Trophoblast cell (in vitro differentiated cells and primary cell): ENCODE measurements around the gene CASQ2.

Experiments
- DNase-seq, 2 donors: peaks; one replicate each; pipeline ENCODE4 v3.0.0-alpha.2; 2016
- H2AFZ ChIP-seq: 2 replicates; pipeline ENCODE4 v1.6.1; 2013; ENCODE audit warnings: low read length, moderate library complexity, mild to moderate bottlenecking; ENCODE audit not compliant: insufficient read depth, poor library complexity
- H2AK5ac ChIP-seq: 2 replicates; pipeline ENCODE4 v1.6.1; 2013; ENCODE audit warnings: mild to moderate bottlenecking, low read length
- H2BK120ac ChIP-seq: 2 replicates; pipeline ENCODE4 v1.6.1; 2013; ENCODE audit warnings: low read length, mild to moderate bottlenecking, moderate library complexity; ENCODE audit not compliant: insufficient read depth, poor library complexity
- H2BK12ac ChIP-seq: 2 replicates; pipeline ENCODE4 v1.6.1; 2013; ENCODE audit warnings: mild to moderate bottlenecking, low read length, moderate library complexity
- H2BK5ac ChIP-seq: 2 replicates; pipeline ENCODE4 v1.6.1; 2013; ENCODE audit warnings: low read length, low read depth, moderate library complexity, mild to moderate bottlenecking; ENCODE audit not compliant: poor library complexity
- H3K14ac ChIP-seq: 2 replicates; pipeline ENCODE4 v1.6.1; 2013; ENCODE audit warnings: mild to moderate bottlenecking, low read length
- H3K18ac ChIP-seq: 2 replicates; pipeline ENCODE4 v1.6.1; 2013; ENCODE audit warnings: mild to moderate bottlenecking, low read length
- H3K23ac ChIP-seq: 2 replicates; pipeline ENCODE4 v1.6.1; 2013; ENCODE audit warnings: low read length
- H3K27ac ChIP-seq: 2 replicates; pipeline ENCODE4 v1.5.1; 2013; ENCODE audit warnings: low read depth, mild to moderate bottlenecking, inconsistent platforms, low read length, moderate library complexity
- H3K27me3 ChIP-seq: 2 replicates; pipeline ENCODE4 v1.6.1; 2013; ENCODE audit warnings: inconsistent platforms, mild to moderate bottlenecking, low read length, moderate library complexity; ENCODE audit not compliant: insufficient read depth
- H3K36me3 ChIP-seq, 2 experiments: 1 replicate in 1 of 2; 2 replicates in 1 of 2; pipeline ENCODE4 v1.6.1; 2013; ENCODE audit warnings: low read length in 2 of 2, mild to moderate bottlenecking in 2 of 2, moderate library complexity in 1 of 2; ENCODE audit not compliant: insufficient read depth in 2 of 2, control insufficient read depth in 1 of 2
- H3K4ac ChIP-seq: 2 replicates; pipeline ENCODE4 v1.6.1; 2013; ENCODE audit warnings: low read depth, mild to moderate bottlenecking, low read length, moderate library complexity
- H3K4me1 ChIP-seq, 2 experiments: 1 replicate in 1 of 2; 2 replicates in 1 of 2; pipeline ENCODE4 v1.6.1; 2013; ENCODE audit warnings: low read length in 2 of 2, mild to moderate bottlenecking in 2 of 2, moderate library complexity in 1 of 2; ENCODE audit not compliant: insufficient read depth in 2 of 2, control insufficient read depth in 1 of 2
- H3K4me2 ChIP-seq: 2 replicates; pipeline ENCODE4 v1.6.1; 2013; ENCODE audit warnings: inconsistent platforms, mild to moderate bottlenecking, low read length, moderate library complexity
- H3K4me3 ChIP-seq: 2 replicates; pipeline ENCODE4 v1.5.1; 2013; ENCODE audit warnings: mild to moderate bottlenecking, low read depth, low read length, inconsistent platforms
- H3K79me1 ChIP-seq: one replicate; pipeline ENCODE4 v1.6.1; 2013; ENCODE audit warnings: low read length
- H3K79me2 ChIP-seq: 2 replicates; pipeline ENCODE4 v1.6.1; 2013; ENCODE audit warnings: low read length, mild to moderate bottlenecking; ENCODE audit not compliant: control insufficient read depth, insufficient read depth, poor library complexity
- H3K9ac ChIP-seq: 2 replicates; pipeline ENCODE4 v1.6.1; 2013; ENCODE audit warnings: mild to moderate bottlenecking, low read length
- H3K9me3 ChIP-seq: 2 replicates; pipeline ENCODE4 v1.6.1; 2013; ENCODE audit warnings: low read depth, mild to moderate bottlenecking, control low read depth, inconsistent platforms, low read length; ENCODE audit not compliant: insufficient read depth
- H4K12ac ChIP-seq: 2 replicates; pipeline ENCODE4 v1.6.1; 2013; ENCODE audit warnings: low read depth, mild to moderate bottlenecking, low read length, moderate library complexity
- H4K8ac ChIP-seq: 2 replicates; pipeline ENCODE4 v1.6.1; 2013; ENCODE audit warnings: low read depth, mild to moderate bottlenecking, low read length, moderate library complexity
- H4K91ac ChIP-seq: one replicate; pipeline ENCODE4 v1.6.1; 2013; ENCODE audit warnings: low read depth, mild to moderate bottlenecking, low read length, moderate library complexity
- WGBS: extraction: QIAGEN DNeasy Blood & Tissue Kit; methylation state at CpG from one replicate; pipeline ENCODE4 v1.1.7; 2013; ENCODE audit warnings: missing lambda C conversion rate; ENCODE audit not compliant: insufficient read length, insufficient coverage; ENCODE audit errors: extremely low coverage; 5-methylcytosine and 5-hydroxymethylcytosine counted together

CASQ2 gene

DNA sequence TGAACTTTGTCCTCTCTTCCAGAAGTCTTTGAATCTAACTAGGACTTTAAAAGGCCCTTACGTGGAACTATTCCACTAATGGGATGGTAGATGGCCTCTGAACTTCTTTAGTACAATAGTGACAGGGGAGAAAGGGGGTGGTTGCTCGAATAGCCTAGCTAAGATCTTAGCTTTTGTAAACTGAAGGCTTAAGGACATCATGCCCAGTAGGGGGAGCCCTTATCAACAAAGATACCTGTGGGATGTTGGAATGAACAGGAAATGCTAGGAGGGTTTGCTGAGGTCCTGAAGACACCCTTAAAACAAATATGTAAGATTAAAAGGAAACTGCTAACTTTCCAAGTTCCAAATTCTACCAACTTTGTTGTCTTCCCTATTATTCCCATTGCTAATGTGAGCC, 39.2 kb upstream of the CASQ2 start:
- WGBS = no CpG with 5 or more reads among the region's 2 CpGs
- H2BK5ac ChIP-seq = no peak overlapping the region
- H2BK12ac ChIP-seq = no peak overlapping the region

DNA sequence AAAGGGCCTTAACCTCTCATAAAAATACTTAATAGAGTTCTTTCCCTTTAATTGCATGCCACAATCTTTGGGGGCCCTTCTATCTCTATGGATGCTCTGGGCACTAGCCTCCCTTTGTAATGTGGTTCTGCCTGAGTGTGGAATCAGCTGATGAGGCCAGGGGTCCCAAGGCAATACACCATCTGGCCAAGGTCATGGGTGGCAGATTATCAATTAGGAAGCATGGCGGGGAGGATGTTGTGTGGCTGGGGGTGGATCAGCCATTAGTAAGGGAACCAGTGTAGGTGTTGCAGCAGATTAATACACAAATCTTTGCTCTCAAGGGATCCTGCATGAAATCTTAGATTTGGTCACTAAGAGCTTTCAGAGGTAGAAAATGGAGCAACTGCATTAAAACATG, 37.1 kb upstream of the CASQ2 start:
- Histone ChIP-seq H2AK5ac (no peak overlapping the region), H2BK5ac (no peak overlapping the region), H4K12ac (no peak overlapping the region), H3K27ac (no peak overlapping the region), H3K27me3 (no peaks in the 10 kb centered on the region), H3K4ac (no peak overlapping the region), H3K79me2 (no peaks in the 10 kb centered on the region), H3K36me3 (no peaks in the 10 kb centered on the region), H3K4me3 (no peak overlapping the region), H3K23ac (no peak overlapping the region), H4K91ac (no peak overlapping the region), H2BK12ac (no peak overlapping the region), H3K9ac (no peak overlapping the region), H3K4me2 (no peak overlapping the region), H4K8ac (no peak overlapping the region), H3K79me1 (no peaks in the 10 kb centered on the region), H2BK120ac (no peak overlapping the region), H3K18ac (no peak overlapping the region), H3K14ac (no peak overlapping the region), H3K4me1 (peaks cover 0 to 1% of the 10 kb centered on the region in 2 experiments), H3K9me3 (no peaks in the 10 kb centered on the region), H2AFZ (no peak overlapping the region)
- no CpG with 5 or more reads among the region's 1 CpG for WGBS
- DNase-seq = no peak

More for the DNA sequence above, 39.2 kb upstream of the CASQ2 start:
- Histone ChIP-seq H2AFZ (no peak overlapping the region), H3K9me3 (no peaks in the 10 kb centered on the region), H3K4me1 (peaks cover 0 to 5% of the 10 kb centered on the region in 2 experiments), H3K27ac (no peak overlapping the region), H3K4ac (no peak overlapping the region), H3K36me3 (no peaks in the 10 kb centered on the region), H3K9ac (no peak overlapping the region), H2BK120ac (no peak overlapping the region), H3K79me2 (no peaks in the 10 kb centered on the region), H2AK5ac (no peak overlapping the region), H3K18ac (no peak overlapping the region), H4K12ac (no peak overlapping the region), H3K23ac (no peak overlapping the region), H4K91ac (no peak overlapping the region), H3K4me2 (no peak overlapping the region), H3K27me3 (no peaks in the 10 kb centered on the region), H3K14ac (no peak overlapping the region), H3K4me3 (no peak overlapping the region), H4K8ac (no peak overlapping the region), H3K79me1 (no peaks in the 10 kb centered on the region)
- peak; percentile 57 to 86 for DNase-seq

DNA sequence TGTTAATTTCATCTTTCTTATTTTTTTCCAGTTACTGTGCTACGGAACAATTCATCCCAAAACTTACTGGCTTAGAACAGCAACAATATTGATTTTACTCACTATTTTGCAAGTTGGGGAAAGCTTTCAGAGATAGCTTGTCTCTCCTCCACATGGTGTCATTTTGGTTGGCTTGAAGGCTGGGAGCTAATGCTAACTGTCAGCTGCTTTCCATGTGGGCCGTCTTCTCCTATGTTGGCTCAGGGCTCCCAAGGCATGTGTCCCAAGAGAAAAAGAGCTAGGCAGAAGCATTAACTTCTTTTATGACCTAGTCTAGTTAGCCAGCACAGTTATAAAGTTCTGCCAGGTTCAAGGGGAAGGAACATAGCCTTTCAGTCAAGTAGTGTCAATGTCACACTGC, 33.9 kb upstream of the CASQ2 start:
- H3K27ac ChIP-seq = no peak overlapping the region
- no peak overlapping the region for H2BK12ac ChIP-seq
- H3K79me1 ChIP-seq = no peaks in the 10 kb centered on the region
- H4K12ac ChIP-seq = no peak overlapping the region
- no peak overlapping the region for H2AK5ac ChIP-seq
- no peak overlapping the region for H3K14ac ChIP-seq
- H2BK5ac ChIP-seq = no peak overlapping the region
- H3K4me2 ChIP-seq = no peak overlapping the region
- no peak overlapping the region for H2BK120ac ChIP-seq
- no peaks in the 10 kb centered on the region for H3K9me3 ChIP-seq
- H3K79me2 ChIP-seq = no peaks in the 10 kb centered on the region
- H4K91ac ChIP-seq = no peak overlapping the region
- no peak overlapping the region for H4K8ac ChIP-seq
- no peaks in the 10 kb centered on the region for H3K27me3 ChIP-seq
- no peak overlapping the region for H3K23ac ChIP-seq
- no peak overlapping the region for H3K4ac ChIP-seq
- no peak for DNase-seq
- no peak overlapping the region for H3K4me3 ChIP-seq
- no peak overlapping the region for H2AFZ ChIP-seq
- H3K18ac ChIP-seq = no peak overlapping the region
- H3K9ac ChIP-seq = no peak overlapping the region
- H3K4me1 ChIP-seq = no peaks in the 10 kb centered on the region
- no CpG with 5 or more reads among the region's 2 CpGs for WGBS
- H3K36me3 ChIP-seq = no peaks in the 10 kb centered on the region

DNA sequence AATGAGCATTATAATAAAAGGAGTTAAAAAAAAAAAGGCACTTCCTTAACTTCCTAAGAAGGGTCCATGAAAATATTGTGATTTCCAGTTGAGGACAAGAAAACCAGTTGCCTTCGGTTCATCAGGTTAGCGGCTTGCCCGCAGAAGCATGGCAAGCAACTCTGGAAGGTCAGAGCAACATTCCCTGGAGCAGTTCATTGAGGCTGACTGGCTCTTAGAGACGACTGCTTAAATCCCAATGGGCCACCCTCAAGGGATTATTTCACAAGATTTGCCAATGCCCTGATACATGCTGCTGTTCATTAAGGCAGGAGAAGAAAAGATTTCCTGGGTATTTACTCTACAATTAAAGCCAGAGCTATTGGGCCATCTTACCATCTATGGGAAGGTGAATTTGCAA, 29.0 kb upstream of the CASQ2 start:
- H4K12ac ChIP-seq = no peak overlapping the region
- no peak overlapping the region for H2AK5ac ChIP-seq
- H3K4me1 ChIP-seq = peaks cover 0 to 2% of the 10 kb centered on the region in 2 experiments
- H3K79me1 ChIP-seq = no peaks in the 10 kb centered on the region
- H4K8ac ChIP-seq = no peak overlapping the region
- no peaks in the 10 kb centered on the region for H3K36me3 ChIP-seq
- no peak overlapping the region for H2AFZ ChIP-seq
- no peak overlapping the region for H3K27ac ChIP-seq
- no peak for DNase-seq
- H3K23ac ChIP-seq = no peak overlapping the region
- no peaks in the 10 kb centered on the region for H3K79me2 ChIP-seq
- no peak overlapping the region for H3K4me2 ChIP-seq
- H3K27me3 ChIP-seq = no peaks in the 10 kb centered on the region
- no peak overlapping the region for H4K91ac ChIP-seq
- H3K4me3 ChIP-seq = no peak overlapping the region
- H3K9ac ChIP-seq = no peak overlapping the region
- H3K4ac ChIP-seq = no peak overlapping the region
- H3K14ac ChIP-seq = no peak overlapping the region
- WGBS = no CpG with 5 or more reads among the region's 4 CpGs
- H2BK5ac ChIP-seq = no peak overlapping the region
- H2BK120ac ChIP-seq = no peak overlapping the region
- H3K18ac ChIP-seq = no peak overlapping the region
- no peak overlapping the region for H2BK12ac ChIP-seq
- H3K9me3 ChIP-seq = no peaks in the 10 kb centered on the region
